ENCODE results near the gene PCYT2. TPM values are rescaled to one million over a fixed set of nuclear protein-coding genes. Genes with fewer than 3 reads are reported as not detected.

Gene PCYT2
- total and polyA plus RNA-seq, 10 of the 15 experiments (the other 5 are each of a cell fraction or from before 2014, with no cell fraction given) = 0.63 to 72.0 (median 45.0) TPM

GRCh38 chr17:81866440-81867169 is 44.6 kb downstream of the PCYT2 start:
- no TSS peak for BruUV-seq (replicated peaks)
- DNase-seq (ENCODE audit: low read depth, low spot score) (no peak), FAIRE-seq (no peak), ATAC-seq (peak; percentile 0; the same call in 1 of the 3 replicates)
- Histone ChIP-seq H3K4me3 (no peak overlapping the region), H2AFZ (ENCODE audit: control insufficient read depth, low read depth, low read length) (no peak overlapping the region), H3K27me3 (replicated peaks in 1 of 2; ENCODE audit: control insufficient read depth in 2 of 2, insufficient read depth in 2 of 2, low read length in 1 of 2) (no peaks in the 10 kb centered on the region), H3K9me3 (replicated peaks; ENCODE audit: control insufficient read depth, insufficient read depth, low read length) (no peaks in the 10 kb centered on the region), H3K27ac (ENCODE audit: control insufficient read depth, insufficient read depth) (no peak overlapping the region), H4K20me1 (ENCODE audit: control insufficient read depth, insufficient read depth) (0 out of 2 replicates have a peak, but pooled peaks cover 3% of the 10 kb centered on the region), H3K9ac (ENCODE audit: control insufficient read depth, insufficient read depth, low read length) (peak overlapping the region; percentile 9), H3K79me2 (ENCODE audit: control insufficient read depth, insufficient read depth, low read length) (peaks cover 72% of the 10 kb centered on the region), H3K4me2 (ENCODE audit: control insufficient read depth, insufficient read depth) (no peak overlapping the region), H3K4me1 (ENCODE audit: control insufficient read depth, insufficient read depth, low read length) (peaks cover 13% of the 10 kb centered on the region), H3K36me3 (ENCODE audit: control insufficient read depth in 2 of 2, insufficient read depth in 2 of 2, low read length in 1 of 2) (peaks cover 11 to 24% of the 10 kb centered on the region in 2 experiments; a peak in 3 of 4 replicates)
- ChIA-PET SMC1A (ENCODE audit: uncharacterized antibody, unreplicated experiment) (no interaction called here), CTCF (interaction anchor here (0.9 to 1.0 kb wide), 2 partner anchors 8 to 131 kb away, joined by 3 read pairs; no protein-coding TSS in a partner anchor), RAD21 (ENCODE audit: unreplicated experiment) (interaction anchor here (0.6 kb wide), 1 partner anchor 17 kb away, joined by 3 read pairs; no protein-coding TSS in a partner anchor), POLR2A (interaction anchor here (0.6 to 1.4 kb wide), 3 partner anchors 14 to 102 kb away, joined by 3 to 5 read pairs (median 3); partner anchors contain the start of gene MCRIP1)
- intact Hi-C loops (cut with micrococcal nuclease; ENCODE audit: unreplicated experiment) = no loop called here
- WGBS (ENCODE audit: insufficient coverage, insufficient replicate concordance, low lambda C conversion rate, missing lambda C conversion rate) = 61% methylated on average over 18 of the region's 18 CpGs
- in situ Hi-C loops (cut with MboI) = no loop called here
- TF ChIP-seq SMAD1 (IDR thresholded peaks at IDR 0.05; ENCODE audit: low read depth, partially characterized antibody) (no peak), ATF3 (IDR thresholded peaks at IDR 0.05; ENCODE audit: borderline replicate concordance, extremely low read depth, low read depth, low read length) (no peak), RELB (IDR thresholded peaks at IDR 0.05; ENCODE audit: low read depth) (0 out of 2 replicates have a peak, but pooled peaks have one; percentile 18), TAF1 (IDR thresholded peaks at IDR 0.05; ENCODE audit: borderline replicate concordance, low read depth, low read length) (no peak), ZBTB4 (CRISPR knock-in tag; IDR thresholded peaks at IDR 0.05) (no peak), BHLHE40 (IDR thresholded peaks at IDR 0.05; ENCODE audit: borderline replicate concordance in 1 of 2, low read depth in 2 of 2, low read length in 1 of 2) (no peak), NR2C1 (IDR thresholded peaks at IDR 0.05) (no peak), RCOR1 (conservative IDR thresholded peaks at IDR 0.05; ENCODE audit: low read depth, low read length) (no peak), CREM (IDR thresholded peaks at IDR 0.05; ENCODE audit: low read depth) (0 out of 2 replicates have a peak, but pooled peaks have one; percentile 12), HDAC6 (IDR thresholded peaks at IDR 0.05; ENCODE audit: unreplicated experiment) (no peak), SUPT20H (IDR thresholded peaks at IDR 0.05; ENCODE audit: borderline replicate concordance, control insufficient read depth, low read depth, low read length) (no peak), MTA3 (IDR thresholded peaks at IDR 0.05; ENCODE audit: borderline replicate concordance, low read length) (peak; percentile 49), NFYB (IDR thresholded peaks at IDR 0.05; ENCODE audit: insufficient read depth, low read depth, low read length) (no peak), POLR2AphosphoS2 (IDR thresholded peaks at IDR 0.05; ENCODE audit: low read depth, low read length) (peak; percentile 4; the same call in 1 of the 2 replicates), HSF1 (IDR thresholded peaks at IDR 0.05; ENCODE audit: low read depth, low read length) (no peak), NR2F1 (conservative IDR thresholded peaks at IDR 0.05) (no peak)

All from GM12878 (cell line).